ENCODE data around the gene MAT2B.

DNA sequence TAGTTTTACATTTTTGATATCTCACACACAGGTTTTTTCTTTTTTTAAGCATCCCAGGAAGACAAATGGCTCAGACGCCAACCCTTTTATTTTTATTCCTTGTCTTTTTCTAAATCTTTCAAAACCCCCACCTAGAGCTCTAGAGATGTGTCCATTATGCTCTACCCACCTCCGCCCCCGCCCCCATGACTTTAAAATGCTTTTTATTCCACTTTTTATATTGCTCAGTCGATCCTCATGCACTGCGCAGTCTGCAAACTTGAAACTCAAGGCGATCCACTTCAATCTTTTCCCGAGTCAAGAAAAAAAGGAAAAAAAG, 411 bp upstream of the MAT2B start:
- no peak for TF ChIP-seq KLF16 (tag by site-specific recombination; IDR thresholded peaks at IDR 0.05)
- TF ChIP-seq, protein P1, sequence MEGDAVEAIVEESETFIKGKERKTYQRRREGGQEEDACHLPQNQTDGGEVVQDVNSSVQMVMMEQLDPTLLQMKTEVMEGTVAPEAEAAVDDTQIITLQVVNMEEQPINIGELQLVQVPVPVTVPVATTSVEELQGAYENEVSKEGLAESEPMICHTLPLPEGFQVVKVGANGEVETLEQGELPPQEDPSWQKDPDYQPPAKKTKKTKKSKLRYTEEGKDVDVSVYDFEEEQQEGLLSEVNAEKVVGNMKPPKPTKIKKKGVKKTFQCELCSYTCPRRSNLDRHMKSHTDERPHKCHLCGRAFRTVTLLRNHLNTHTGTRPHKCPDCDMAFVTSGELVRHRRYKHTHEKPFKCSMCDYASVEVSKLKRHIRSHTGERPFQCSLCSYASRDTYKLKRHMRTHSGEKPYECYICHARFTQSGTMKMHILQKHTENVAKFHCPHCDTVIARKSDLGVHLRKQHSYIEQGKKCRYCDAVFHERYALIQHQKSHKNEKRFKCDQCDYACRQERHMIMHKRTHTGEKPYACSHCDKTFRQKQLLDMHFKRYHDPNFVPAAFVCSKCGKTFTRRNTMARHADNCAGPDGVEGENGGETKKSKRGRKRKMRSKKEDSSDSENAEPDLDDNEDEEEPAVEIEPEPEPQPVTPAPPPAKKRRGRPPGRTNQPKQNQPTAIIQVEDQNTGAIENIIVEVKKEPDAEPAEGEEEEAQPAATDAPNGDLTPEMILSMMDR (tag by site-specific recombination; IDR thresholded peaks at IDR 0.05), result no peak
- TF ChIP-seq, protein P2, sequence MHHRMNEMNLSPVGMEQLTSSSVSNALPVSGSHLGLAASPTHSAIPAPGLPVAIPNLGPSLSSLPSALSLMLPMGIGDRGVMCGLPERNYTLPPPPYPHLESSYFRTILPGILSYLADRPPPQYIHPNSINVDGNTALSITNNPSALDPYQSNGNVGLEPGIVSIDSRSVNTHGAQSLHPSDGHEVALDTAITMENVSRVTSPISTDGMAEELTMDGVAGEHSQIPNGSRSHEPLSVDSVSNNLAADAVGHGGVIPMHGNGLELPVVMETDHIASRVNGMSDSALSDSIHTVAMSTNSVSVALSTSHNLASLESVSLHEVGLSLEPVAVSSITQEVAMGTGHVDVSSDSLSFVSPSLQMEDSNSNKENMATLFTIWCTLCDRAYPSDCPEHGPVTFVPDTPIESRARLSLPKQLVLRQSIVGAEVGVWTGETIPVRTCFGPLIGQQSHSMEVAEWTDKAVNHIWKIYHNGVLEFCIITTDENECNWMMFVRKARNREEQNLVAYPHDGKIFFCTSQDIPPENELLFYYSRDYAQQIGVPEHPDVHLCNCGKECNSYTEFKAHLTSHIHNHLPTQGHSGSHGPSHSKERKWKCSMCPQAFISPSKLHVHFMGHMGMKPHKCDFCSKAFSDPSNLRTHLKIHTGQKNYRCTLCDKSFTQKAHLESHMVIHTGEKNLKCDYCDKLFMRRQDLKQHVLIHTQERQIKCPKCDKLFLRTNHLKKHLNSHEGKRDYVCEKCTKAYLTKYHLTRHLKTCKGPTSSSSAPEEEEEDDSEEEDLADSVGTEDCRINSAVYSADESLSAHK (tag by site-specific recombination; IDR thresholded peaks at IDR 0.05), result no peak
- TF ChIP-seq, protein P3, sequence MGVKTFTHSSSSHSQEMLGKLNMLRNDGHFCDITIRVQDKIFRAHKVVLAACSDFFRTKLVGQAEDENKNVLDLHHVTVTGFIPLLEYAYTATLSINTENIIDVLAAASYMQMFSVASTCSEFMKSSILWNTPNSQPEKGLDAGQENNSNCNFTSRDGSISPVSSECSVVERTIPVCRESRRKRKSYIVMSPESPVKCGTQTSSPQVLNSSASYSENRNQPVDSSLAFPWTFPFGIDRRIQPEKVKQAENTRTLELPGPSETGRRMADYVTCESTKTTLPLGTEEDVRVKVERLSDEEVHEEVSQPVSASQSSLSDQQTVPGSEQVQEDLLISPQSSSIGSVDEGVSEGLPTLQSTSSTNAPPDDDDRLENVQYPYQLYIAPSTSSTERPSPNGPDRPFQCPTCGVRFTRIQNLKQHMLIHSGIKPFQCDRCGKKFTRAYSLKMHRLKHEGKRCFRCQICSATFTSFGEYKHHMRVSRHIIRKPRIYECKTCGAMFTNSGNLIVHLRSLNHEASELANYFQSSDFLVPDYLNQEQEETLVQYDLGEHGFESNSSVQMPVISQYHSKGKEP (tag by site-specific recombination; IDR thresholded peaks at IDR 0.05), result no peak
- TF ChIP-seq, protein P4, sequence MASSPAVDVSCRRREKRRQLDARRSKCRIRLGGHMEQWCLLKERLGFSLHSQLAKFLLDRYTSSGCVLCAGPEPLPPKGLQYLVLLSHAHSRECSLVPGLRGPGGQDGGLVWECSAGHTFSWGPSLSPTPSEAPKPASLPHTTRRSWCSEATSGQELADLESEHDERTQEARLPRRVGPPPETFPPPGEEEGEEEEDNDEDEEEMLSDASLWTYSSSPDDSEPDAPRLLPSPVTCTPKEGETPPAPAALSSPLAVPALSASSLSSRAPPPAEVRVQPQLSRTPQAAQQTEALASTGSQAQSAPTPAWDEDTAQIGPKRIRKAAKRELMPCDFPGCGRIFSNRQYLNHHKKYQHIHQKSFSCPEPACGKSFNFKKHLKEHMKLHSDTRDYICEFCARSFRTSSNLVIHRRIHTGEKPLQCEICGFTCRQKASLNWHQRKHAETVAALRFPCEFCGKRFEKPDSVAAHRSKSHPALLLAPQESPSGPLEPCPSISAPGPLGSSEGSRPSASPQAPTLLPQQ (tag by site-specific recombination; IDR thresholded peaks at IDR 0.05), result no peak
- TF ChIP-seq, protein P5, sequence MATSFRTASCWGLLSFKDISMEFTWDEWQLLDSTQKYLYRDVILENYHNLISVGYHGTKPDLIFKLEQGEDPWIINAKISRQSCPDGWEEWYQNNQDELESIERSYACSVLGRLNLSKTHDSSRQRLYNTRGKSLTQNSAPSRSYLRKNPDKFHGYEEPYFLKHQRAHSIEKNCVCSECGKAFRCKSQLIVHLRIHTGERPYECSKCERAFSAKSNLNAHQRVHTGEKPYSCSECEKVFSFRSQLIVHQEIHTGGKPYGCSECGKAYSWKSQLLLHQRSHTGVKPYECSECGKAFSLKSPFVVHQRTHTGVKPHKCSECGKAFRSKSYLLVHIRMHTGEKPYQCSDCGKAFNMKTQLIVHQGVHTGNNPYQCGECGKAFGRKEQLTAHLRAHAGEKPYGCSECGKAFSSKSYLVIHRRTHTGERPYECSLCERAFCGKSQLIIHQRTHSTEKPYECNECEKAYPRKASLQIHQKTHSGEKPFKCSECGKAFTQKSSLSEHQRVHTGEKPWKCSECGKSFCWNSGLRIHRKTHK (tag by site-specific recombination; IDR thresholded peaks at IDR 0.05), result no peak
- TF ChIP-seq TCF7L2 (IDR thresholded peaks at IDR 0.05; ENCODE audit: borderline replicate concordance, low read depth, low read length), result no peak
- TF ChIP-seq ZNF792 (tag by site-specific recombination; IDR thresholded peaks at IDR 0.05), result no peak
- TF ChIP-seq, protein P6, sequence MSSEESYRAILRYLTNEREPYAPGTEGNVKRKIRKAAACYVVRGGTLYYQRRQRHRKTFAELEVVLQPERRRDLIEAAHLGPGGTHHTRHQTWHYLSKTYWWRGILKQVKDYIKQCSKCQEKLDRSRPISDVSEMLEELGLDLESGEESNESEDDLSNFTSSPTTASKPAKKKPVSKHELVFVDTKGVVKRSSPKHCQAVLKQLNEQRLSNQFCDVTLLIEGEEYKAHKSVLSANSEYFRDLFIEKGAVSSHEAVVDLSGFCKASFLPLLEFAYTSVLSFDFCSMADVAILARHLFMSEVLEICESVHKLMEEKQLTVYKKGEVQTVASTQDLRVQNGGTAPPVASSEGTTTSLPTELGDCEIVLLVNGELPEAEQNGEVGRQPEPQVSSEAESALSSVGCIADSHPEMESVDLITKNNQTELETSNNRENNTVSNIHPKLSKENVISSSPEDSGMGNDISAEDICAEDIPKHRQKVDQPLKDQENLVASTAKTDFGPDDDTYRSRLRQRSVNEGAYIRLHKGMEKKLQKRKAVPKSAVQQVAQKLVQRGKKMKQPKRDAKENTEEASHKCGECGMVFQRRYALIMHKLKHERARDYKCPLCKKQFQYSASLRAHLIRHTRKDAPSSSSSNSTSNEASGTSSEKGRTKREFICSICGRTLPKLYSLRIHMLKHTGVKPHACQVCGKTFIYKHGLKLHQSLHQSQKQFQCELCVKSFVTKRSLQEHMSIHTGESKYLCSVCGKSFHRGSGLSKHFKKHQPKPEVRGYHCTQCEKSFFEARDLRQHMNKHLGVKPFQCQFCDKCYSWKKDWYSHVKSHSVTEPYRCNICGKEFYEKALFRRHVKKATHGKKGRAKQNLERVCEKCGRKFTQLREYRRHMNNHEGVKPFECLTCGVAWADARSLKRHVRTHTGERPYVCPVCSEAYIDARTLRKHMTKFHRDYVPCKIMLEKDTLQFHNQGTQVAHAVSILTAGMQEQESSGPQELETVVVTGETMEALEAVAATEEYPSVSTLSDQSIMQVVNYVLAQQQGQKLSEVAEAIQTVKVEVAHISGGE (tag by site-specific recombination; conservative IDR thresholded peaks at IDR 0.05; ENCODE audit: low read depth), result no peak
- no peak for TF ChIP-seq YY1 (tag by site-specific recombination; IDR thresholded peaks at IDR 0.05)
- TF ChIP-seq KLF1 (tag by site-specific recombination; IDR thresholded peaks at IDR 0.05), result no peak
- TF ChIP-seq, protein P7, sequence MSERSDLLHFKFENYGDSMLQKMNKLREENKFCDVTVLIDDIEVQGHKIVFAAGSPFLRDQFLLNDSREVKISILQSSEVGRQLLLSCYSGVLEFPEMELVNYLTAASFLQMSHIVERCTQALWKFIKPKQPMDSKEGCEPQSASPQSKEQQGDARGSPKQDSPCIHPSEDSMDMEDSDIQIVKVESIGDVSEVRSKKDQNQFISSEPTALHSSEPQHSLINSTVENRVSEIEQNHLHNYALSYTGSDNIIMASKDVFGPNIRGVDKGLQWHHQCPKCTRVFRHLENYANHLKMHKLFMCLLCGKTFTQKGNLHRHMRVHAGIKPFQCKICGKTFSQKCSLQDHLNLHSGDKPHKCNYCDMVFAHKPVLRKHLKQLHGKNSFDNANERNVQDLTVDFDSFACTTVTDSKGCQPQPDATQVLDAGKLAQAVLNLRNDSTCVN (tag by site-specific recombination; optimal IDR thresholded peaks at IDR 0.05), result no peak
- TF ChIP-seq ZNF654 (tag by site-specific recombination; IDR thresholded peaks at IDR 0.05; ENCODE audit: low read depth), result no peak
